DMS114 treated with DMSO at 0.1 percent for 48 hours (cell line): ENCODE results near the gene YTHDC2.
A peak's percentile ranks its signal among the peaks of the same experiment; 100 is the strongest.

Source experiments
- DNase-seq: peaks from one replicate; lab custom pipeline; 2025; ENCODE audit not compliant: unreplicated experiment; lab: John Stamatoyannopoulos, UW

The YTHDC2 gene

DNA sequence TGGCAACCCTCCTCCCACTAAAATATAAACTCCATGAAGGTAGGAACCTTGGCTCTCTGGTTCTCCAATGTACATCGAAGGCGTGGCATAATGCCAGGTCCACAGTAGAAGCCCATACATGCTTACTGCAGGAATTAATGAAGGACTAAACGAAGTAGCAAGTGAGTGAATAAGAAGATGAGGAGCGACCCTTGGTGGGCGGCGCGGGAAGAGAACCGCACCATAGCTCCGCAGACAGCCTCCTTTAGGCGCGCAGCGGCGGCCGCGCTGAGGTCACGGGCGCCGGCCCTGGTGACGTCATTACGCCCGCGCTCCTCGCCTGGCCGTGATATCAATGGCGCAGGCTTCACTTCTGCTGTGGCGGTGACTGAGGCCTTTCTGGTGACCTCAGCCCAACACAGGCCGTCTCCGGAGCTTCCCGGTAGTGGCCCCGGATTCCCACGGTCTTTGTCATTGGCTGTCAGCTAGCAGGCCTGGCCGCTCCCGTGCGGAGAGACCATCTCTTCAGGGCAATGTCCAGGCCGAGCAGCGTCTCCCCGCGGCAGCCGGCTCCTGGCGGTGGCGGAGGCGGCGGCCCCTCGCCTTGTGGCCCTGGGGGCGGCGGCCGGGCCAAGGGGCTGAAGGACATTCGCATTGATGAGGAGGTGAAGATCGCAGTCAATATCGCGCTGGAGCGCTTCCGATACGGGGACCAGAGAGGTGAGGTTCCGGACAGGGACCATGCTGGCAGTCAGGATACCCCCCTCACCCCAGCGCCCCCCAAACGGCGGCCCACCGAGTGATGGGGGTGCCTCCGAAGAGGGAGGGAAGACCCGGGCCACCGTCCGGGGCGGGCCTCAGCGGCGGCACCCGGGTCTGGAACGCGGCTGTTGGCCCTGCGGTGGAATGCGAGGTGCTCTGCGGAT, at the start of gene YTHDC2:
TSS of gene YTHDC2 (plus strand) at position 311 of the 905 bp plus-strand sequence. CDS start at position 513, 202 bp downstream.
- DNase-seq, result peak; percentile 86

DNA sequence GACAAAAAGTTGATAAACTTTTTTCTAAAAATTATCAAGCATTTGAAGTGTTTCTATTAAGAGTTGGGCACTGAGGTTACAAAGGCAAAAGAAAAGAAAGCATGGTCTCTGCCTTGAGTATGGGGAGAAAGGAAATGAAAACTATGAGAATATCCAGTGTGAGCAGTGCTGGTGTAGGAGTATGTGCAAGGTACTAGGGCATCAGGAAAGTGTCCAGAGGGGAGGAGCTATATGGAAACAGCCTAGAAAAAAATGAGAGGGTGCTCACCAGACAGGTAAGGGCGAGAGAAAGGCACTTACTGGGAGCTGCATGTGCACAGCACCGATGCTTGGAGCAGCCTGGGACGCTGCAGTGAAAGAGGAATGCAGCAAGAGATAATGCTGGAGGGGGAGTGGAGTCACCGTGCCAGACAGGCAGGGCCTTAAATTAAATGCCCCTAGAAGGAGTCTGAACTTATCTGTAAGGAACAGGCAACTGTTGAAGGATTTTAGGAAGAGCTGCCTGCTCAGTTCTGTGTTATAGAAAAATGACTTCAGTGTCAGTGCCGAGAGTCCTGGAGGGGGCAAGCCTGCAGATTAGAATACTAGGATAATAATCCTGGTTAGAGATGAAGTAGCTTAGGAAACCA, 39.3 kb upstream of the YTHDC2 start:
- no peak for DNase-seq

DNA sequence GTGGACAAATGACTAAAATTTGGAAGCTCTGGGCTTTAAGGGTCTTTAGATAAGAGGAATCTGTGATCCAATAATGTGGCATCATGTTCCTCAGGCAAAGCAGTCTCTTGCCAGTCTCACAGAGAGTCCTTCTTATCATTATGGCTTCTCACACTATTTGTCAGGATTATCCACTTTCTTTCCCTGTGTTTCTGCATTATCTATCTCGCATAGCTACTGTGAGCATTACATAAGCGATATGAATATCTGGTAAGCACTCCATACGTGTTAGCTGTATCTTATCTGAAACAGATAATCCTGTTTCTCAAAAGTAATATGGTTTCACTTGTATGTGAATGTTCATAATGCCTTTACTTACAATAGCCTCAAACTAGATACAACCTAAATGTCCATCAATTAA, 34.8 kb upstream of the YTHDC2 start:
- no peak for DNase-seq

DNA sequence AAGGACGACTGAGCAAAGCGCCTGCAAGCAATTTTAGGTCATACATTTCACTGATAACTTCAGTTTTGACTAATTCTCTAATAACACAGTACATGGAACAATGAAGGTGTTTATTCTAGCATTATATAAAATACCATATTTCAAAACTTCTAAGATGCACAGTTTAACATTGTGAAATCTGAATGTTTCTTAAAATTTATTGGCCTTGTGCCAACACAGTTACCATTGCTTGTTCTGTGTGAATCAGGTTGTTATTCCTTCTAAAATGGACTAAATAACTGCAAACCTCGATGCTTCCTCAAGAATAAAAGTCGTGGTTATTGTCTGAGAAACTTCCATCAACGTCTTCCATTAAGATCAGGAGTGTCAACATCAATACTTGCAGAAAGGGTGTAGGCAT, 33.3 kb upstream of the YTHDC2 start:
- no peak for DNase-seq

DNA sequence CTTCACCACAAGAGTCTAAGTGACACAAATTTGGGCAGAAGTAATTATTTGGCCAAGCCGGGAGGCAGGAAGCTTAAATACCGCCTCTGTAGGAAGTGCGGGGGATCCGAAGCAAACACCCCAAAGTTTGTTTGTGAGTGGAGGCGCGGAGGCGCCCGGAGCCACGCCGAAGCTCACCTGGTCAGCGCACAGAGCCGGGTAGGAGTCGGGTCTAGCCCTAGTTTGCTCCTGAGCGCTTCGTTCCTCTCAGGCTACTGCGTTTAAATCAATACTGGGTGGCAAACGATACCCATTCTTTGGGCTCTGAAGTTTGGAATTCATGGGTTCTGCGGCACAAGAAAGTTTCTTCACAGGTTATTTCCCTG, 26.1 kb upstream of the YTHDC2 start:
- DNase-seq, result no peak

DNA sequence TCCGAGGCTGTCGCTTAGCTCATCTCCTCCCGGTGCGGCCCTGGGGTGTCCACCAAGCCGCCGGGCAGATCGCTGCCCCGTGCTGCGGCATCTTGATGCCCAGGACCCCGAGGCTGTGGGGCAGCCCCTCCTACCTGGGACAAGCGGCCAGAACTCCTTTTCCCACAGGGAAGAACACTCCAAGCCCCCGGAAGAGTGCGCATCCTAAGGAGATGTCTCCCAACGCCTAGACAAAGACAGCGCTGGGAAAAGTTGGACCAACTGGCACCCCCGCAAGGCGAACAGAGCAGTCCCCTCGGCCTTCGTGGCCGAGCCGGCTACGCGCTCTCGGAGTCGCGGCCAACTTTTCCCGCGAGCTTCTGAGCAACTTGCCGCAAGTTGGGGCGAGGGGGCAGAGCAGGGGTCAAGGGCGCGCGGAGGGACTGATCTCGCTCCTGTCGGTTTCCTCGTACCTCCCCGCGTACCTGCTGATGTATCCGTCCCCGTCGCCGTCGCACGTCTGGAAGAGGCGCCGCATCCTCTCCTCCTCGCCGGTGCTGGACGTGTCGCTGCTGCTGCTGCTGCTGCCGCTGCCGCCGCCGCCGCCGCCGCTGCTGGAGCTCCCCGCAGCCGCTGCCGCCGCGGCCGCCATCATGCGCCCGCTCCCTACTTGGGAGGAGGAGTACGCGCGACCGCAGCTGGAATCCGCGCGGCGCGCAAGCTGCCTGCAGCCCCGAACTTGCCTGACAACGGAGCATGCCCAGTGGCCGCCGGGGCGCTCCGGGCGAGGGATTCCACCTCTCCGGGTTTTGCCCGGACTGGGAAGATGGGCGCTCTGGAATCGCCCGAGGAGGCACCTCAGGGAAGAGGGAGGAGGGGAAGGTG, 25.5 kb upstream of the YTHDC2 start, which contains the start of gene MCC:
TSS of gene MCC (minus strand) at position 673 of the 864 bp plus-strand sequence.
- peak; percentile 46 for DNase-seq

DNA sequence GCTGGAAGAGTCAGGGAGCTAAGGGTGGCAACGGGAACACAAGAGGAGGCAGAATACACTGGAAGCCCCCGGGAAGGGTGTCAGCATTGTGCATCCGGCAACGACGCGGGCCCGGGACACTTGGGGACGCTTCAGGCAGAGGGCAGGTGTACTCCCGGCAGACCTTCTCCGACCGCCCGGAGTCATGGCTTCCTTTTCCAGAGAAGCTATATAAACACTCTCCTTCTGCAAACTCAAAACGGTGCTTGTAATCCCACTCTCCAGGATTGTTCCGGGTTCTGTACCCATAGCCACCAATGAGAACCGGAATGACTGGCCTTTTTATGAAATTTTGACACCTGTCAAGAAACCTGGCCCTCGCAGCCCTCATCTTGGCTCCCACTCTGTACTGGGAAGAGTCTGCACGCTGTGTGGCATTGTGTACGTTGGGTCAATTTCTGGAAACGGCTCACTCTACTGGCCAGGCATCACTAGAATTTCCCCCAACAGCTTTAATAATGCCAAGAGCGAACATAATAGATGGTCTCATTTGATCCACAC, 24.8 kb upstream of the YTHDC2 start:
- DNase-seq, result no peak

DNA sequence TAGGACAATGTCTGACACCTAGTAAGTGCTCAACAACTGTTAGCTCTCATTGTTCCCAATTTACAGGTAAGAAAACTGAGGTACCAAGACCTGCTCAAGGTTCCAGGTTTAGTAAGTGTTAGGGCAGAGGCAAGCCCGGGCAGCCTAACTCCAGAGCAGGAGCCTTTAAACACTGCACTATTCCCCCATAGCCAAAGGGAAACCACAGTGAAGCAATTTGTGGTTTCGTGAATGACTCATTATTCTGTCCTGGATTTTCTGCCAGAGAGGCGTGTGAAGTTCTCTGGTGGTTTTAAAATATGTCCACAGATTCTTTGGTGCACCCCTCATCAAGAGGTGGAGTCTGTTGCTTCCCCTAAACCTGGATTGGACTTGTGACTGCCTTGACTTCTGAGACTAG, 24.2 kb upstream of the YTHDC2 start:
- DNase-seq, result no peak

DNA sequence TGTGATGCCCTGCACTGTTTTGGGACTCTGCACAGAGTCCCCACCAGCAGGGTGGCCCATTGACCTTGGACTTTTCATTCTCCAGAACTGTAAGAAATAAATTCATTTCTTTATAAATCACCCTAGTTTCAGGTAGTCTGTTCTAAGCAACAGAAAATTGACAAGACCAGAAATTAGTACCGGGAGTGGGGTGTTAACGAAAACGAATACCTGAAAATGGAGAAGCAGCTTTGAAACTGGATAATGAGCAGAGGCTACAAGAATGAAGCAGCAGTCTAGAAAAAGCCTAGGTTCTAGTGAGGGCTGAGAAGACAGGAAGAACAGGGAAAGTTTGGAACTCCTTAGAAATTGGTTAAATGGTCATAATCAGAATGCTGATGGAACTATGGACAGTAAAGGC, 23.2 kb upstream of the YTHDC2 start:
- no peak for DNase-seq

DNA sequence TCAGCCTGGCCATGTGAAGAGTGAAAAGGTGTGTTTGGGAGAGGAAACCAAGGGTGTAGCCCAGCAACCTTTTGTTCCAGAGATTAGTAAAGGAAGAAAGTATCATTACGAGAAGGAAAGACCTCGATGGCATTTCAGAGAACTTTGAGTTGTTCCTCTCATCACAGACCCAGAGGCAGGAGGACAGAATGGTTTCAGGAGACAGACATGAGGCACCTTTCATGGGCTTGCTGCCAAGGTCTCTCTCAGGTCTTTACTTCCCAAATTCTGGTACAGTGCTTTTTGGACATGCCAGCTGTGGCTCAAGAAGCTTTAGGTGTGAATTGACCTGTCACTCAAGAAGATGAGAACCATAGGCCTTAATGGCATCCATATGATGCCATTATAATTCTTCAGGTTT, 22.5 kb upstream of the YTHDC2 start:
- DNase-seq, result no peak

DNA sequence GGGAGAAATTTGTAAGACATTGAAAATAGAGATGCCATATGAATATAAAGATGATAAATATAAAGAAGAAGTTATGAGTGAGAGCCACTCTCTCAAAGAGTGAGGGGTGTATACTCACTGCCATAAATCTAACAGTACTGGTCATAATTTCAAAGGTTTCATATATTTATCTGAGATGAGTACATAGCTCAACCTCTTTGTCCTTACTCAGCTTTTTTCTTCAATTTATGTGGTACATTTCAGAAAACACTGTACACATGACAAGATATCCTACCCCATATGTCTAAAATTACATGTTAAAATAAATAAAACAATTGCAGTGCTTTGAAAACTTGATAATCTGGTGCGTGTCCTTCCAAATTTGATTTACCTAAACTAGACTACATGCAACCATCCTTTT, 20.0 kb upstream of the YTHDC2 start:
- no peak for DNase-seq

DNA sequence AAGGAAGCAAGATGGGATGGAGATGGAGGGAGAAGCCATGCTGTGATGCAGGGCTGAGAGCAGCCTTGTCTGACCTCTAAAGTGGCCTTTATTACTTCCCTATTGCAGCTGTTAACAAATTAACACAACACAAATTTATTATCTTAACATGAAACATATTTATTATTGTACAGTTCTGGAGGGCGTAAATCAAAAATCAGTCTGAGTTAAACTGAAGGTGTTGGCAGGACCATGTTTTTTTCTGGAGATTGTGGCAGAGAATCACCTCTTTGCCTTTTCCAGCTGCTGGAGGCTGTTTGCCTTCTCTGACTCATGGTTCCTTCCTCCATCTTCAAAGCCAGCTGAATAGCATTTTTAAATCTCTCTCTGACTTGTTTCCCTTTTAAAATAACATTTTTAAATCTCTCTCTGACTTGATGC, 18.1 kb upstream of the YTHDC2 start:
- no peak for DNase-seq

DNA sequence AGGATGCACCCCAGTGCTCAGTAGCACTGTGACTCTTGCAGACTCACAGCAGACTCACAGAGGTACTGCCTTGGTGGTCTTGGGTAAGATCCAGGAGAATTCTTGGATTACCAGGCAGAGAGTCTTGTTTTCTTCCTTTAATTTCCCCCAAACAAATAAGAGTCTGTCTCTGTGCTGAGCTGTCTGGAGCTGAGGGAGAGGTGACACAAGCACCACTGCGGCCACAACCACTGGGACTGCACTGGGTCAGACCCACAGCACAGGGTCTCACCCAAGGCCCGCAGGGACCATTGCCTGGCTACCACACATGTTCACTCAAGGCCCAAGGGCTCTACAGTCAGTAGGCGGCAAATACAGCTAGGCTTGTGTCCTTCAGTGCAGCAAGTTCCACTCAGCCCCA, 11.4 kb upstream of the YTHDC2 start:
- DNase-seq, result no peak

DNA sequence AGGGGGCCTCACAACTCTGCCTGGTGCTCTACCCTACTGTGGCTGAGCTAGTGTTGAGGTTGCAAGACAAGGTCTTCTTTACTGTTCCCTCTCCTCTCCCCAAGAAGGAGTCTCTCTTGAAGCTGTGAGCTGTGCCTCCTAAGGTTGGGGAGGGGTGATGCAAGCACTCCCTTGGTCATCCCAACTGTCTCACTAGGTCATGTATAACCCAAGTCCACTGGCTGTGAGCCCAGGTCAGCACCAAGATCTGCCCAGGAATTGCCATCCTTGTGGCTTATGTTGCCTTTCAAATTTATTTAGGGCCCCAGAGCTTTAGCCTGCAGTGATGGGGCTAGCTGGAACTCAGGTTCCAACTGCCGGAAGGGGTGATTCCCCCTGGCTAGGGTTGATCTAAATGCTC, 10.3 kb upstream of the YTHDC2 start:
- no peak for DNase-seq

DNA sequence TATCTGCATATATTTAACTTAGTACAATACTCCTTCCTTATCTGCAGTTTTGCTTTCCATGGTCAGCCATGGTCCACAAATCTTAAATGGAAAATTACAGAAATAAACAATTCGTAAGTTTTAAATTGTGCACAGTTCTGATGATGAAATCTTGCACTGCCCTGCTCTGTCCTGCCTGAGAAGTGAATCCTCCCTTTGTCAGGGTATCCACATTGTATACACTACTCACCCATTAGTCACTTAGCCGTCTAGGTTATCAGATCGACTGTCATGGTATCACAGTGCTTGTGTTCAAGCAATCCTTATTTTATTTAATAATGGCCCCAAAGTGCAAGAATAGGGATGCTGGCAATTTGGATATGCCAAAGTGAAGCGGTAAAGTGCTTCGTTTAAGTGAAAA, 8.3 kb upstream of the YTHDC2 start:
- no peak for DNase-seq

DNA sequence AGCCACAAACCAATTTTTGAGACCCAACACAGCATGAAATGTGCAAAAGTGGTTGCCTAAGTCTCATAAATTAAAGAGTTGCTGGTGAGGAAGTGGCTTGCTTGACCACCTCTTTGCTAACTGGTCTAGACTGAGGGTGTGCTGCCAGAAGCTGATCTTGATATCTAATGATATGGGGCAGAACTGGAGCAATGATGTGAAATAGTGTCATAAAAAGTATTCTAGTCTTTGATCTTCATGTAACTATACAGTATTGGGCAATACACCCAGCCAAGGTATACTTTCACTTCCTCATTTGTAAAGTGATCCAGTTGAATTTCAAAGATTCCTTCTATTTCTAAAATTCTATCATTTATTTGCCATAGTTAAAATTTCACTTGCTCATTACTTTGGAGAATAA, 5.9 kb upstream of the YTHDC2 start:
- DNase-seq, result no peak

DNA sequence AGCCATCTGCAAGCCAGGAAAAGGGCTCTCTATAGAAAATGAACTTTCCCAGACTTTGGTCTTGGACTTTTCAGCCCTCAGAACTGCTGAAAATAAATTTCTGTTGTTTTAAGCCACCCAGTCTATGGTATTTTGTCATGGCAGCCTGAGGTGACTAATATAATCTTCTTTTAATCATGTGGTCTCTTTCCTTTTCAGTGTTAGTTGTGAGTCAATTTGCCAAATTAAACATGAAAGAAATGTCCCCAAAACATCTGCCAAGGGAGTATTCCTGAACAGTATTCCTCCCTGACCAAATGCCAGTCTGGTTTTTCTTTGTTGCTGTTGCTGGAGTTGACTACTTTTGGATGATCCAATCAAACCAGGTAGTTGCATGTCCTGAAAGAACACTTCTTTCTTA, 4.7 kb upstream of the YTHDC2 start:
- no peak for DNase-seq

DNA sequence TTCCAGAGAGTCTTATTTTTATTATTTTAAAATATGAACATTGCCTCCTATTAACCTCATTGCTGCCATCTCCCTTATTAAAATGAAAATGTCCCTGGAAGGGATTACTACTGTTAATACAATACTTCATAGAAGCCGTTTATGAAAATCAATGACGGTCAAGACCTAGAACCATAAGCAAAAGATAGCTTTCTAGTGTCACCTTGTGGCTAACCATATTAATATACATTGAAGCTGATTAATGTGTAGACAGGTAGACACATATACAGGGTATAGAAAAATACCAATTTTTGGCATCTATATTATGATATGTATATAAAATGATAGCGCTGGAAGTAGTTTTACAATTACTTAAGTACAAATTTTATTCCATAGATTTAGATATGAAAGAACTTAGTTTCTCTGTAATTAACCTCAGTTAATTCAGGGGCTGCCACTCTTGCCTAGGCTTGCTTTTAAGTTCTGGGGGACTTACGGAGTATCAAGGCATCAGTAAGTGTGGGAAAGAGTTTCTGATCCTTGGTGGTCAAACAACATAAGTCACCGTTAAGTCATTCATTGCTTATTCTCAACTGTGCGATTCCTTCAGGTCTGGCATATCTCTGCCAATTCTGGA, 2.5 kb upstream of the YTHDC2 start:
- DNase-seq, result peak; percentile 21

DNA sequence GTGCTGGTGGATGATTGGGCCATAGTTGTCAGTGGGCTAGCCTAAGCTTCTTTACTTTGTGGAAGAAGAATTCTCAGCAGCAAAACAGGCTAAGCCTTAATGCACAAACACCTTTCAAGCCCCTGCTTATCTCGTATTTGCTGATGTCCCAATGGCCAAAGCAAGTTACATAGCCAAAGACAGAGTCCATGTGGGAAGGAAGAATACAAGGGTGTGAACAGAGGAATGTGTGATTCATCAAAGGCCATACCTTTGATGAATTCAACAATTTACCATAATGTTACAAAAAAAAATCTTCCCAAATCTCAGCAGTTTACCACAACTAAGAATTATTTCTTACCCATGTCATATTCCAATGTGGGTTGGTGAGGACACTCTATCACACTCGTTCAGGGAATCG, 1.2 kb upstream of the YTHDC2 start:
- no peak for DNase-seq

DNA sequence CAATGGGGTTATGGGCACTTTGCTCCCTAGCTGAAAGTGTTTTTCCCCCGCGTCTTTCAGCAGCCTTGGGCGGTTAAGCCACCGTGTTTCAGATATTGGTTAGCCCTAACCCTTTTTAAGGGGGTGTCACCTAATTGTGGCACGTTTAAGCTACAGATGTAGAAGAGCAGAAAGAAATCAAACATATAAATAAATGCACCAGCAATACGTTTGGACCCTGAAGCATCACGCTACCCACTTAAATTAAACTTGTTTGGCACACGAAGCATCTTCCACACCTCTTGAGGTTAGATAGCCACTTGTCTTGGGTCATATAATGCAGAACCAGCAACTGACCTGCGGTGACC, 768 bp downstream of the YTHDC2 start:
- DNase-seq, result no peak

DNA sequence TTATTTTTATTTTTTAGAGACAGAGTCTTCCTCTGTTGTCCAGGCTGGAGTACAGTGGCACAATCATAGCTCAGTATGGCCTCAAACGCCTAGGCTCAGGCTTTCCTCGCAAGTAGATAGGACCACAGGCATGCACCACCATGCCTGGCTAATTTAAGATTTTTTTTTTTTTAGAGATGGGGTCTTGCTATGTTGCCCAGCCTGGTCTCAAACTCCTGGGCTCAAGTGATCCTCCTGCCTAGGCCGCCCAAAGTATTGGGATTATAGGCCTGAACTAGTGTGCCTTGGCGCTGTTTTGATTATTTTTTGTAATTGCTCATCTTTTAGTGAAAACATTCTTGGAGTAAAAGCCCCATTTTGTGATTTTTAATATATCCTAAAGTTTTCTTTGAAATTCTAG, 5.4 kb downstream of the YTHDC2 start:
- DNase-seq, result no peak
